Measurements from ENCODE around the gene TMEM170B.

GRCh38 chr6:11526156-11526505 is 11.4 kb upstream of the TMEM170B start:
- TF ChIP-seq ELK3 (CRISPR knock-in tag; IDR thresholded peaks at IDR 0.05) (no peak), CTCF (IDR thresholded peaks at IDR 0.05 in 2 of 3, conservative IDR thresholded peaks at IDR 0.05 in 1 of 3; ENCODE audit: insufficient read depth in 2 of 3, low read depth in 1 of 3, low read length in 3 of 3) (no peak), MYC (IDR thresholded peaks at IDR 0.05; ENCODE audit: low read depth, low read length) (no peak), MYC (CRISPR knock-in tag; IDR thresholded peaks at IDR 0.05; ENCODE audit: borderline replicate concordance, low read depth) (no peak), TCF7 (IDR thresholded peaks at IDR 0.05; ENCODE audit: borderline replicate concordance) (no peak), ZBTB2 (IDR thresholded peaks at IDR 0.05) (no peak), MXI1 (IDR thresholded peaks at IDR 0.05; ENCODE audit: low read depth, low read length) (no peak)

All from K562 (cell line).